HepG2 (cell line): ENCODE measurements around the gene DNAJB2. TPM values are rescaled to one million over a fixed set of nuclear protein-coding genes. Genes with fewer than 3 reads are reported as not detected.

ENCODE experiments used
- ADNP ChIP-seq: sonication (generic); formaldehyde crosslinking; IDR thresholded peaks from 2 replicates; pipeline ENCODE4 v1.4.0; 2020; ENCODE audit warnings: missing genetic modification reagents
- DRAP1 ChIP-seq: IDR thresholded peaks from 2 replicates; pipeline ENCODE4 v1.6.1; 2016; ENCODE audit warnings: missing genetic modification reagents, missing compliant biosample characterization
- HCFC1 ChIP-seq: fragments of 150-350 bp; IDR thresholded peaks from 2 replicates; pipeline ENCODE4 v1.6.1; 2014; ENCODE audit warnings: low read depth, low read length
- HNF4G ChIP-seq, 2 experiments: sonication (generic) in 1 of 2; formaldehyde crosslinking in 1 of 2; IDR thresholded peaks; 2 replicates each; pipeline versions ENCODE4 v1.4.0 to v1.6.1; 2011 to 2020; ENCODE audit warnings: borderline replicate concordance in 2 of 2, low read depth in 2 of 2, mild to moderate bottlenecking in 2 of 2, low read length in 1 of 2, missing genetic modification reagents in 1 of 2, moderate library complexity in 1 of 2
- HNRNPK ChIP-seq: fragments of 200-400 bp; formaldehyde crosslinking; IDR thresholded peaks from 2 replicates; pipeline ENCODE4 v1.6.1; 2018; ENCODE audit warnings: low read length, low read depth, moderate library complexity, mild to moderate bottlenecking; ENCODE audit not compliant: poor library complexity, severe bottlenecking
- MBNL3 ChIP-seq: fragments of 250-450 bp; sonication (Bioruptor Pico); conservative IDR thresholded peaks from 2 replicates; pipeline ENCODE4 v1.8.0; 2022; ENCODE audit warnings: mild to moderate bottlenecking, inconsistent platforms
- MEF2D ChIP-seq: sonication (generic); formaldehyde crosslinking; IDR thresholded peaks from 2 replicates; pipeline ENCODE4 v1.5.1; 2020; ENCODE audit warnings: mild to moderate bottlenecking, missing genetic modification reagents
- NAIF1 ChIP-seq: sonication (generic); formaldehyde crosslinking; IDR thresholded peaks from 2 replicates; pipeline ENCODE4 v1.5.0; 2020; ENCODE audit warnings: mild to moderate bottlenecking, missing genetic modification reagents, borderline replicate concordance
- ZBTB7A ChIP-seq: sonication (generic); formaldehyde crosslinking; IDR thresholded peaks from 2 replicates; pipeline ENCODE4 v1.8.0; 2022; ENCODE audit warnings: mild to moderate bottlenecking, missing genetic modification reagents
- ZKSCAN5 ChIP-seq: sonication (generic); formaldehyde crosslinking; IDR thresholded peaks from 2 replicates; pipeline ENCODE4 v1.5.1; 2020; ENCODE audit warnings: mild to moderate bottlenecking, missing genetic modification reagents
- ZNF124 ChIP-seq: sonication (generic); formaldehyde crosslinking; IDR thresholded peaks from 2 replicates; pipeline ENCODE4 v1.4.0; 2020; ENCODE audit warnings: missing genetic modification reagents
- ZNF232 ChIP-seq: sonication (generic); formaldehyde crosslinking; IDR thresholded peaks from 2 replicates; pipeline ENCODE4 v1.4.0; 2020; ENCODE audit warnings: missing genetic modification reagents, borderline replicate concordance
- ZNF367 ChIP-seq: sonication (generic); formaldehyde crosslinking; IDR thresholded peaks from 2 replicates; pipeline ENCODE4 v1.4.0; 2020; ENCODE audit warnings: missing genetic modification reagents, borderline replicate concordance
- ZNF576 ChIP-seq: sonication (generic); formaldehyde crosslinking; IDR thresholded peaks from 2 replicates; pipeline ENCODE4 v1.4.0; 2020; ENCODE audit warnings: mild to moderate bottlenecking, missing genetic modification reagents
- ZSCAN21 ChIP-seq: sonication (generic); formaldehyde crosslinking; IDR thresholded peaks from 2 replicates; pipeline ENCODE4 v1.8.0; 2022; ENCODE audit warnings: mild to moderate bottlenecking, missing genetic modification reagents, moderate library complexity, borderline replicate concordance
- polyA plus RNA-seq, 8 experiments: library from polyadenylated mRNA; depleted of rRNA in 3 of 8; stranded (reverse) in 7 of 8; unstranded in 1 of 8; fragments of >200 nt; fragmentation: Illumina TruSeq in 4 of 8; extraction: Trizol in 4 of 8; gene quantifications; 2 replicates each; pipeline versions ENCODE4 v1.2.1 to v1.2.3, GENCODE V29; 2011 to 2016; ENCODE audit warnings: low read depth in 4 of 8, missing spikeins in 1 of 8, mixed read lengths in 1 of 8; ENCODE audit not compliant: insufficient read depth in 1 of 8
- total RNA-seq, 5 experiments: library from RNA; depleted of rRNA; stranded (reverse); fragments of >200 nt; fragmentation: Illumina TruSeq; extraction: Trizol; gene quantifications; 2 replicates each; pipeline ENCODE4 v1.2.3, GENCODE V29; 2016; ENCODE audit warnings: low read depth in 1 of 5
- TF ChIP-seq, protein P1 (sequence below): sonication (generic); formaldehyde crosslinking; IDR thresholded peaks from 2 replicates; pipeline ENCODE4 v1.5.0; 2020; ENCODE audit warnings: missing genetic modification reagents
- TF ChIP-seq, protein P2 (sequence below): sonication (generic); formaldehyde crosslinking; IDR thresholded peaks from 2 replicates; pipeline ENCODE4 v1.5.0; 2020; ENCODE audit warnings: missing genetic modification reagents
- TF ChIP-seq, protein P3 (sequence below): sonication (generic); formaldehyde crosslinking; IDR thresholded peaks from 2 replicates; pipeline ENCODE4 v1.4.0; 2020; ENCODE audit warnings: missing genetic modification reagents

The DNAJB2 gene
- total and polyA plus RNA-seq, 2 of the 13 experiments (the other 11 are each of a cell fraction or from before 2014, with no cell fraction given) = 21.3 to 31.1 TPM

DNA sequence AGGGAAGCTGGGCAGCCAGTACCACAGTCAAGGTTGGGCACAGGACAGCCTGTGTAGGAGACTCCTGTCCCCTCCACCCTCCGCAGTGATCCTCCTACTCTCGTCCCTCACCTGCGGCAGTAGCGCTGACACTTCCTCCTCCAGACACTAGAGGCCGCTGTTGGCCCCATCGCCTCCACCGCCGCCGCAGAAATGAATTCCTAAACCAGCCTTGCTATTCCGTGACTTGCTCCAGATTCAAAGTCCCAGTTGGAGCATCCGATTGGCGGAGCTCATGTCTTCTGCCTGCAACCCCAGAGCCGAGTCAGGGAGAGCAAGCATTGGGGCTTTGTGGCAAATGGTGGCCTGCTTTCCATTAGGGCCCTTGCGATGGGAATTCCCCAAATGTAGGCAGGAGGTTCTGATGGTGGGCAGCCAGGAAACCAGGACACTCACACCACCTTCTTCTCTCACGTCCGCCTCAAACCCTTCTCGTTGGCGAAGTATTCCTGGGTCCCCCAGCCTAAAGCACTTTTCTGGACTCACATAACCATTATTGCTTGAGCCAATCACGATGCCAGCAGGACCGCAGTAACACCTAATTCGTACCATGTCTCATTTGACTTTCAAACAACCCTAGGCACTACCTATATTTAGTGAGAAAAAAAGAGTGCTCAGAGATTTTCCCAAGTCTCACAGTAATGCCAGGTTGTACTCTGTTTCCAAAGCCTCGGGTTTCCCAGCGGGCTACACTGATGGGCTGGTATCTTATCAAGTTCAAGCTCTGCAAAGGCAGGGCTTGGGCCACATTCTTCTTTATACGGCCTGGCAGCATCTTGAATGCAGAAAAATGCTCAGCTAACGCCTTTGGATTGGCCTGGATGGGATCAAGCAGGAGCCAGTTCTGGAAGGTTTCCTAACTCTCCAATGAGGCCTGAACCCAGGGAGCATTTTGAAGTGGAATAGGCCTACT lies 1.2 kb upstream of the DNAJB2 start (continued):
- TF ChIP-seq, protein P1, sequence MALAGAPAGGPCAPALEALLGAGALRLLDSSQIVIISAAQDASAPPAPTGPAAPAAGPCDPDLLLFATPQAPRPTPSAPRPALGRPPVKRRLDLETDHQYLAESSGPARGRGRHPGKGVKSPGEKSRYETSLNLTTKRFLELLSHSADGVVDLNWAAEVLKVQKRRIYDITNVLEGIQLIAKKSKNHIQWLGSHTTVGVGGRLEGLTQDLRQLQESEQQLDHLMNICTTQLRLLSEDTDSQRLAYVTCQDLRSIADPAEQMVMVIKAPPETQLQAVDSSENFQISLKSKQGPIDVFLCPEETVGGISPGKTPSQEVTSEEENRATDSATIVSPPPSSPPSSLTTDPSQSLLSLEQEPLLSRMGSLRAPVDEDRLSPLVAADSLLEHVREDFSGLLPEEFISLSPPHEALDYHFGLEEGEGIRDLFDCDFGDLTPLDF (CRISPR knock-in tag) = no peak
- TF ChIP-seq HCFC1 (no peak), DRAP1 (CRISPR knock-in tag) (peak; percentile 35; the same call in 1 of the 2 replicates), ZSCAN21 (CRISPR knock-in tag) (no peak), HNF4G (IDR thresholded peaks at IDR 0.05; ENCODE audit: borderline replicate concordance, low read depth, low read length) (no peak), HNF4G (CRISPR knock-in tag; IDR thresholded peaks at IDR 0.05; ENCODE audit: borderline replicate concordance, low read depth) (peak; percentile 66; the same call in 1 of the 2 replicates), HNRNPK (no peak), ADNP (CRISPR knock-in tag) (no peak), ZNF124 (CRISPR knock-in tag) (peak; percentile 49; the same call in 1 of the 2 replicates), ZNF576 (no peak), MBNL3 (CRISPR knock-in tag) (no peak), NAIF1 (CRISPR knock-in tag) (peak; percentile 91), ZNF367 (CRISPR knock-in tag) (no peak), ZNF232 (CRISPR knock-in tag) (no peak), ZKSCAN5 (CRISPR knock-in tag) (no peak), MEF2D (peak; percentile 21; the same call in 1 of the 2 replicates), ZBTB7A (CRISPR knock-in tag) (no peak)
- TF ChIP-seq, protein P2, sequence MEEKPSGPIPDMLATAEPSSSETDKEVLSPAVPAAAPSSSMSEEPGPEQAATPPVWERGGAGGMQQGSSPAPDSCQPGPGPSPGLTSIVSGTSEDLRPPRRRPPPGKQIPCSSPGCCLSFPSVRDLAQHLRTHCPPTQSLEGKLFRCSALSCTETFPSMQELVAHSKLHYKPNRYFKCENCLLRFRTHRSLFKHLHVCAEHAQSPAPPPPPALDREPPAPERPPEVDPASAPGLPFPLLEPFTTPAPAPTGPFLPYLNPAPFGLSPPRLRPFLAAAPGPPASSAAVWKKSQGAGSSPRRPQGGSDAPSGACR = no peak
- TF ChIP-seq, protein P3, sequence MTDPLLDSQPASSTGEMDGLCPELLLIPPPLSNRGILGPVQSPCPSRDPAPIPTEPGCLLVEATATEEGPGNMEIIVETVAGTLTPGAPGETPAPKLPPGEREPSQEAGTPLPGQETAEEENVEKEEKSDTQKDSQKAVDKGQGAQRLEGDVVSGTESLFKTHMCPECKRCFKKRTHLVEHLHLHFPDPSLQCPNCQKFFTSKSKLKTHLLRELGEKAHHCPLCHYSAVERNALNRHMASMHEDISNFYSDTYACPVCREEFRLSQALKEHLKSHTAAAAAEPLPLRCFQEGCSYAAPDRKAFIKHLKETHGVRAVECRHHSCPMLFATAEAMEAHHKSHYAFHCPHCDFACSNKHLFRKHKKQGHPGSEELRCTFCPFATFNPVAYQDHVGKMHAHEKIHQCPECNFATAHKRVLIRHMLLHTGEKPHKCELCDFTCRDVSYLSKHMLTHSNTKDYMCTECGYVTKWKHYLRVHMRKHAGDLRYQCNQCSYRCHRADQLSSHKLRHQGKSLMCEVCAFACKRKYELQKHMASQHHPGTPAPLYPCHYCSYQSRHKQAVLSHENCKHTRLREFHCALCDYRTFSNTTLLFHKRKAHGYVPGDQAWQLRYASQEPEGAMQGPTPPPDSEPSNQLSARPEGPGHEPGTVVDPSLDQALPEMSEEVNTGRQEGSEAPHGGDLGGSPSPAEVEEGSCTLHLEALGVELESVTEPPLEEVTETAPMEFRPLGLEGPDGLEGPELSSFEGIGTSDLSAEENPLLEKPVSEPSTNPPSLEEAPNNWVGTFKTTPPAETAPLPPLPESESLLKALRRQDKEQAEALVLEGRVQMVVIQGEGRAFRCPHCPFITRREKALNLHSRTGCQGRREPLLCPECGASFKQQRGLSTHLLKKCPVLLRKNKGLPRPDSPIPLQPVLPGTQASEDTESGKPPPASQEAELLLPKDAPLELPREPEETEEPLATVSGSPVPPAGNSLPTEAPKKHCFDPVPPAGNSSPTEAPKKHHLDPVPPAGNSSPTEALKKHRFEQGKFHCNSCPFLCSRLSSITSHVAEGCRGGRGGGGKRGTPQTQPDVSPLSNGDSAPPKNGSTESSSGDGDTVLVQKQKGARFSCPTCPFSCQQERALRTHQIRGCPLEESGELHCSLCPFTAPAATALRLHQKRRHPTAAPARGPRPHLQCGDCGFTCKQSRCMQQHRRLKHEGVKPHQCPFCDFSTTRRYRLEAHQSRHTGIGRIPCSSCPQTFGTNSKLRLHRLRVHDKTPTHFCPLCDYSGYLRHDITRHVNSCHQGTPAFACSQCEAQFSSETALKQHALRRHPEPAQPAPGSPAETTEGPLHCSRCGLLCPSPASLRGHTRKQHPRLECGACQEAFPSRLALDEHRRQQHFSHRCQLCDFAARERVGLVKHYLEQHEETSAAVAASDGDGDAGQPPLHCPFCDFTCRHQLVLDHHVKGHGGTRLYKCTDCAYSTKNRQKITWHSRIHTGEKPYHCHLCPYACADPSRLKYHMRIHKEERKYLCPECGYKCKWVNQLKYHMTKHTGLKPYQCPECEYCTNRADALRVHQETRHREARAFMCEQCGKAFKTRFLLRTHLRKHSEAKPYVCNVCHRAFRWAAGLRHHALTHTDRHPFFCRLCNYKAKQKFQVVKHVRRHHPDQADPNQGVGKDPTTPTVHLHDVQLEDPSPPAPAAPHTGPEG (CRISPR knock-in tag) = no peak
